Fibroblast of peridontal ligament (primary cell): ENCODE data around the gene ADGRG3.

ENCODE experiments used
- DNase-seq: peaks from one replicate; pipeline ENCODE4 v3.0.0-alpha.2; 2010; ENCODE audit errors: extremely low read depth

The ADGRG3 gene

DNA sequence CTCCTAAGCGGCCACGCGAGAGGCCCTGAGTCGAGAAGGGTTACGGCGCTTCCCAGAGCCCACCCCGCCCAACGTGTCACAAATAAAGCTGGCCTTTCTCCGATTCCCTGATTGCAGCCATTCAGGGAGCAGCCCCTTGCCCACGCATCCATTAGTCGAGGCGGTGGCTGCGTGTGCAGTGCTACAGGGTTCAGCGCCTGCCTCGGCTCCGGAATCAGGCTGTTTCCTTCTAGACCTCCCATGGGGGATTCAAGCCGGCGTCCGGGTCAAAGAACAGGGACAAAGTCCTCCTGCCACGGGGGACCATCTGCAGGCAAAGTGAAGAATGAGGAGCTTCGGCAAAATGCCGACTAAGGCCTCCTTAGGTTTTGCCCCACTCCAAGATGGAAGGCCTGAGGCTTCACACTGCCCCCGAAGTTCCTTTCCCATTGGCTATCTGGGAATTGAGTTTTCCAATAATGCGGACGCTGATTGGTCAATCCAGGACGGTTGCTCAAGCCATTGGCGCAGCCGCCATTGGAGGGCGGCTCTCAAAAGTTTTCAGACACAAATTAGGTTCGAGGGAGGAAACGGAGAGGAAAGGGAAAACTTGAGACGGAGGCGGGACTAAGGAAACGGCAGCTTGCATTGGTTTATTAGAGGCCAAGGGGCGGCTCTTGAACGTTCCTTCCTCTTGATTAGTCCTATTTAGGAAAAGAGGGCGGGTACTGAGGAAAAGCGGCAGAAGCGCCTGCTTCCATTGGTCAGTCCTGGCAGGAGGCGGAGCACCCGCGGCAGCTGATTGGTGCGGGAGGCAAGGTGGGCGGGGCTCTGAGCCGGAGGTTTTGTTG is 67.0 kb downstream of the ADGRG3 start:
- peak; percentile 100 for DNase-seq

DNA sequence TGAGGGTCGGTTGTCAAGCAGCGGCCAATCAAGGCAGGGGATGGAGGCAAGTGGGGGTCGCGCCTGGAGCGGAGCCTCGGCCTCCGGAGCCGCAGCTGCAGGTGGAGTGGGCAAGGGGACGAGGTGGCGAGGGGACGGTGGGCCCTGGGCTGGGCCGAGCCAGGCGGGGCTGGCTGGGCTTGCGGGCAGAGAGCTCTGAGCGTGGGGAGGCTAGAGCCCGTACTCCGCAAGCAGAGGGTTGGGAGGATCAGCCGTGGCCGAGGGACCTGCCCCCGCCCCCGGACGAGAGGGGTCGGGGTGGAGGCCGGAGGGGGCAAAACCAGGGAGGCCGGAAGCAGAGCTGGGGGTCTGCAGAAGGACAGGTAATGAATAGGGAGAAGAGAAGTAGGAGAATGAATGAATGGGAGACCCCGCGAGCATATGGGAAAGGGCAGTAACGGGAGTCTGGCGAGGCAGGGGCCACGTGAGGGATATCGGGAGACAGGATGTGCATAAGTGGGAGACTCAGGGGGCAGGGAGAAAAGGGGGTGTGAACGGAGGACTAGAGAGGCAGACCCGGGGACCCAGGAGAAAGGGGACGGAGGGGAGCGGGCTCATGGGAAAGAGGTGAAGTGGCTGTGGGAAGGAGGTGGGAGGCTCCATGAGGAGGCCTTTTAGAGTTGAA is 67.8 kb downstream of the ADGRG3 start, which contains the start of gene KATNB1:
Gene KATNB1, plus strand, starts transcription at position 16 of the 664 bp plus-strand sequence. CDS start 1,474 bp downstream, outside the sequence.
- no peak for DNase-seq

GRCh38 chr16:57736419-57737351 is 68.6 kb downstream of the ADGRG3 start:
- peak; percentile 86 for DNase-seq

DNA sequence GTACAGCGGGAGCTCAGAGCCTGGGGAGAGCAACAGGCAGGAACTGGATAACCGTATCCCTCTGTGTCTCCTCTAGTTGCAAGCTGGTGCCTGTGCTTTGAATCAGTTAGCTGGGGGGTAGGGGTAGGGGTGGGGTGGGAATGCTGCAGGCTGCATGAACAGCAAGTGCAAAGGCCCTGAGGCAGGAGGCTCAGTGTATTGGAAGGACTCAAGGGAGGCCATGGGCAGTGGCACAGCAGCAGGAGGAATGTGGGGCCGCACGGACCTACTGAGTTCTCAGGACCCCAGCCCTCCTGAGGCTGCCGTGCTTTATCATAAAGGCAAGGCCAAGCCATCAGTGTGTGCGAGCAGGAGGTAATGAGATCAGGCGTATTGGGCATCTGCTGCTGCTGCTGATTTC is 70.7 kb downstream of the ADGRG3 start:
- no peak for DNase-seq
